GM18873 (cell line): Measurements from ENCODE around the gene TRIM40.
A peak's percentile ranks its signal among the peaks of the same experiment; 100 is the strongest.
"Not testable (repeated sequence)": the region's sequence is repeated elsewhere in the genome, so short reads cannot be mapped to it uniquely, and the experiment has no call there.

Source experiments
- ATAC-seq: cut with Tn5 transposase; IDR thresholded peaks from one replicate; pipeline ENCODE4 v1.9.1; 2021; ENCODE audit warnings: mild to moderate bottlenecking, moderate library complexity, moderate number of reproducible peaks; ENCODE audit not compliant: unreplicated experiment, low FRiP score

The TRIM40 gene

DNA sequence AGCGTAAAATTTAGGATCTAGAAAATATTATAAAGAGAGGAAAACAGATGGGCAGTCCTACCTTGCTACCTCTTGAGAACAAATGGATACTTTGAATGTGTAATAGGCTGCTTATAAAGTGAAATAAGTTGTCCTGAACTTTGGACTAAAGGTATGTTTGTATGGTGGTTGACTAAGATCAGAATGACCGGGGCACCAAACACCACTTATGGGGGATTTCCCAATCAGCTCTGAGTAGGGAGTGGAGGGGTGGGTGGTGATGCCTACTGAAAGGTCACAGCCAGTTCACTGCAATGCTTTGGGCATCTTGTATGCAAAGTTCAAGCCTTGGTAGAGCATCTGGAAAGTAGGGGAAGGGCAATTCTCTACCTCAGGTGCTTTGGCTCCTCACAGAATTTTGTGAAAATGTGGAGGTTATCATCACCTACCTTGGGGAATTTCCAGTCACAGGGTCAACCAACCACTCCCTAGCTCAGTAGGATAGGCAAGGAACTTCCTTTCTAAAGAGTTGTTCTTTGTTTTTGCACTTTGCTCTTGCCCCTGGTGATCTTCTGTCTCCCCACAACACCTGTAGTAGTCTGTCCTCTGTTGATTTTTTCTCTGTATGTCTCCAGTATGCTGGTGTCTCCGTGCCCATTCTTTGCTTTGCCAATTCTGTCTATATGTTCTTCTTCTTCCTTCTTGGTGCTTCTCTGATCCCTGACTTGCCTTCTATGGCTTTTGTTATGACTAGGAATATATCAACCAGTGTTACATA, 22.8 kb upstream of the TRIM40 start, which contains the start of gene TRIM31:
Gene TRIM31 (minus strand): TSS at position 88 of the 757 bp plus-strand sequence. CDS start 285 bp downstream, outside the sequence.
- no peak for ATAC-seq

- no peak for ATAC-seq
These were observed 22.1 kb upstream of the TRIM40 start for GRCh38 chr6:30113841-30114240.

- no peak for ATAC-seq
These were observed 19.2 kb upstream of the TRIM40 start for GRCh38 chr6:30116724-30117123.

- not testable (repeated sequence) for ATAC-seq
These were observed 17.2 kb upstream of the TRIM40 start for GRCh38 chr6:30118691-30119090.

GRCh38 chr6:30121446-30122366, 14.2 kb upstream of the TRIM40 start:
- ATAC-seq, result no peak

DNA sequence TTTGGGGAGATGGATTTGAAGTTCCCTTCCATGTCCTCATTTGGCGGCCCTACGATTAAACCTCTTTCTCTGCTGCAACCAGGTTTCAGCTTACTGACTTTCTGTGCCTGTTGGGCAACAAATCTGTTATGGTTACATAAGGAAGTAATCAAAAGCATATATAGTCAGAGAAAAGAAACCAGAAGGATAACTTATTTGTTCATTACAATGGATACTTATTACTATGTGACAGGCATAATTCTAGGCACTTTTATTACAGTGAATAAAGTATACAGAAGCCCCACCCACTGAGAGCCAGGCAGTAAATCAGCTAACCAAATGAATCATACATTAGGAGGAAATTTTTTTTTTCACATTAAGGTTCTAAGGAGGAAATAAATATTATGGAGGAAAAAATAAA, 13.4 kb upstream of the TRIM40 start:
- ATAC-seq, result no peak

- ATAC-seq, result no peak
These were observed 8.5 kb upstream of the TRIM40 start for GRCh38 chr6:30127238-30128093.

- no peak for ATAC-seq
These were observed 6.4 kb upstream of the TRIM40 start for GRCh38 chr6:30129265-30130178.

DNA sequence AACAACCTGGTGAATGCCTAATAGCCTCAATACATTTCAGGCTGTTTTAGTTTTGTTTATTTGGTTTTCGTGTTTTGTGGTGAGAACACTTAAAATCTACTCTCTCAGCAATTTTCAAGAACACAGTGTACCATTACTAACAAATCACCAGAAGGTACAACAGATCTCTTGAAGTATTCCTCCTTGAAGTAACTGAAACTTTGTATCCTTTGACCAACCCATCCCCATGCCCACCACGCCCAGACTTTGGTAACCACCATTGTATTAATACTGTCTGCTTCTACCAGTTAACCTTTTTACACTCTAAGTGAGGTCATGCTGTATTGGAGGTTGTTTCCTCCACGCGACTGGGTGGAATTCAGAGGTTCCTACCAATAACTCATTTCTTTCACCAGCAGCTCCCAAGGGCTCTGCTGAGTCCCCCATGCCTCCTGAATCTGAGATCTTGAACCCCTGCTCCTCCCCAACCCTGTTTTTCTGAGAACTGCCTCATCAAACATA, 5.7 kb upstream of the TRIM40 start:
- ATAC-seq, result no peak

DNA sequence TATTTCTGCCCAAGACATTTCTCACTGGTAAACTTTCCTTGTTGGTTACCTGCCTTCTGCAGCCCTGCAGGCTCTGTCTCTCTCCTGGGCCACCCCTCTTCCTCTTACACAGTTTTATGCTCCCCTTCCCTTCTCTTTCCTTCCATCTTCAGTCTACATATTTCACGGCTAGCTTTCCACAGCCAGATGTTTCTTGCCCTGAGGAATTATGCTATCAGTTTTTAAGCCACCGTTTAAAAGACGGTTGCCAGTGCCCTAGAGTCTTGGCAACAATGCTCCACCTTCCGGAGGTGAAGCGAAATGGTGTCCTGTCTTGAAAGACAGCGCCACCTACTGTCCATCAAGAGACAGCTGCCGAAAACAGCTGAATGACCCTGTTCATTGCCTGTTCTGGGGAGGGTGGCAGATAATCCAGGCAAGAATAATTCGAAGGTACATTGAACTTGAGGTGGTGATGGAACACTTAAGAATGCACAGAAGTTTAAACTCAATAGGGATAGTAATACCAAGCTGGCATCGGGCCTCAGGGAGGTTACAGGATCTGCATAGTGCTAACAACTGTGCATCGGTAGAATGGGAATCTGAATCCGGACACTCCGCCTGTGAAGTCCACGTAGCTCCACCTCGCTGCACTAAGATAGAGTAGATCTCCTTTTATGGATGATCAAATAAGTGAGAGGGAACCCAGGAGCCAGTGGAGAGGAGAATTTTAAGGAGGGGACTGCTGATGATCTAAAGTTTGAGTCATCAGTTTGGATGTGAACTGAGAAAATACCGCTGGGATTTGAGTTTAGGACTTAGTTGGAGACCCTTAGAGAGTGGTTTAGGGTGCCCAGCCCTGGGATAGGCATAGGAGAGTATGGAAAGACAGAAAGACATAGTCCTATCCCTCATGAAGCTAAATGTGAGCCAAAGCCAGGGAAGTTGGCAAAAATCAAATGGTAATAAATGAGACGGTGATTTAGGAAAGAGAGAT, 4.8 kb upstream of the TRIM40 start:
- ATAC-seq, result peak; percentile 50

GRCh38 chr6:30131947-30132497, 3.9 kb upstream of the TRIM40 start:
- ATAC-seq, result no peak

DNA sequence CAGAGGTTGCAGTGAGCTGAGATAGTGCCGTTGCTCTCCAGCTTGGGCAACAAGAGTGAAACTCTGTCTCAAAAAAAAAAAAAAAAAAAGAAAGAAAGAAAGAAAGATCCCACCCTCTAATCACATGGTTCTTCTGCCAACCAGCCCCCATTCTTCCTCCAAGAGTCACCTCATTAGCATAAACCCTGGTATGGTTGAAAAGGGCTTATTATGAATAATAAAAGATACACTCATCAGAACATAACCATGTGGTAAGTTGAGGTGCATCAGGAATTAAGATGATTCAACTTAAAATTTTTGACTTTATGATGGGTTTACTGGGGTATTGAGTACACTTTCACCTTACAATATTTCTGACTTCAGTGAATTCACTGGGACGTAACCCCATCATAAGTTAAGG, 793 bp upstream of the TRIM40 start:
- ATAC-seq, result no peak

DNA sequence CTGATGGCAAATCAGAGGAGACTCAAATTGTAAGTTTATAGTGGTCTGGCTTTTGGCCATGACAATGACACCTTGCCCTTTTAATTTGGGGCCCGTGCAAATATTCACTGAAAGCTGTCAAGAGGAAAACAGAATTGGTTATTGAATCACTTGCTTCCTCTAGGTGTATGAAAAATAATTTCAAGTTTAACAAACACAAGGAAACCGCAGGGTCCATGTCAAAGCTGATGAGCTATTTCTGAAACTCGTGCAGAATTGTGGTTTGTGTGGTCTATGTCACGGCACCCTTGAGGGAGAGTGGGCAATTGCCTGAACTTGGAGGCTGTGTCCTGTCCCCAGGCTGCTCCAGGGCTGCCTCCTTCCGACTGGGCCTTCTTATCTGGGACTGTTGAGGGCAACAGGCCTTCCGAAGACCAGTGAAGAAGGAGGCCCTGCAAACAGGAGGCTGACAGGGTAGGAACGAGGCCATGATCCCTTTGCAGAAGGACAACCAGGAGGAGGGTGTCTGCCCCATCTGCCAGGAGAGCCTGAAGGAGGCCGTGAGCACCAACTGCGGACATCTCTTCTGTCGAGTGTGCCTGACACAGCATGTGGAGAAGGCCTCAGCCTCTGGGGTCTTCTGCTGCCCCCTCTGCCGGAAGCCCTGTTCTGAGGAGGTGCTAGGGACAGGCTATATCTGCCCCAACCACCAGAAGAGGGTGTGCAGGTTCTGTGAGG, 788 bp downstream of the TRIM40 start:
- ATAC-seq, result no peak

DNA sequence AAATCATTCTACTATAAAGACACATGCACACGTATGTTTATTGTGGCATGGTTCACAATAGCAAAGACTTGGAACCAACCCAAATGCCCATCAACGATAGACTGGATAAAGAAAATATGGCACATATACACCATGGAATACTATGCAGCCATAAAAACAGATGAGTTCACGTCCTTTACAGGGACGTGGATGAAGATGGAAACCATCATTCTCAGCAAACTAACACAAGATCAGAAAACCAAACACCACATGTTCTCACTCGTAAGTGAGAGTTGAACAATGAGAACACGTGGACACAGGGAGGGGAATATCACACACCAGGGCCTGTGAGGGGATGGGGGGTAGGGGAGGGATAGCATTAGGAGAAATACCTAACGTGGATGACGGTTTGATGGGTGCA, 4.3 kb downstream of the TRIM40 start:
- ATAC-seq, result not testable (repeated sequence)

DNA sequence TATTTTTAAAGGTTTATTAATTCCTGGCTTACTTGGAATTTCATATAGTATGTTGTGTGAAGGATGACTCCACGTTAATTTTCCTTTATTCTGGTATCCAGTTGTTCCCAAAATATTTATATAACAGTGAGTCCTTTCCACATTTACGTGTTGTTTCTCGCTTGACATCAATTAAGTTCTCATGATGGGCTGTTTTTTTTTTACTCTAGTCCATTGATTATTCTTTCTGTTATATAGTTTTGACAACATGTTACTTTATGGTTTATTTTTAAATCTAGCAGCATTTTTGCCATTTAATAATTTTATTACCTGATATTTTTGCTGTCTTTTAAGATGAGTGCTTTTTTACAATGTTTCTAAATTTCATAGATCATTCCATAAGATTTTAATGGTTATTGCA, 6.7 kb downstream of the TRIM40 start:
- no peak for ATAC-seq

DNA sequence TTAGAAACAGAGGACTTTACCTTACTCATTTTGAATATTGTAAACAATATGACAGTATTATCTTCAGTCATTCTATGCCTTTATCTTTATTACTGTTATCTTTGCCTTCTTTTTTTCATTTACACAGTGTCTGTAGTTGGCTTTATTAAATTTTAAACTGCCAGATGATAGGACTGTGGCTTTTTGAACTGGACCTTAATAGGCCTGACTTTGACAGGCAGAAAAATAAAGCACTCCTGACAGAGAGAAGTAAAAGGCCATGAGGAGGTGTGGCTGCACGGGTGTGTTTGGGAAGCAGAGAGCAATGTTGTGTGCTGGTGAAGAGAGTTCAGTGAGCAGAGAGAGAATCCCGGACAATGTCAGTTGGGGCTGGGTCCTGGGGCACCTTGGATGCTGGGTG, 7.8 kb downstream of the TRIM40 start:
- ATAC-seq, result no peak

DNA sequence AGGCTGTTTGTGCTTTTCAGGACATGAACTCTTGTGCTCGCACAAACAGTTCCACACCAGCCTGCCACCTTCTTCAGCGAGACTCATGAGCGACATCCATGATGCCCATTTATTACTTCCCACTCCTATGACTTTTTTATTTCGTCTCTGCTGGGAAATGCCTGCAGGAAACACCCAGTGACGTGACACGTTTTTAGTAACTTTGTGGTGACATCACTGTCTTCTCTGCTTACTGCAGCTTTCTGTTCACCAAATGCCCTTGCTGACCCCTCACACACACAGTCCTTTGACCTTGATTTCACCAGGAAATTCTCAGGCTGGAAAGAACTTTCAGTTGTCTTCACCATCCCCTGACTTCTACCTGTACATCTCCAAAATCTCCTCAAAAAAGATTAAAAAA, 8.9 kb downstream of the TRIM40 start:
- ATAC-seq, result no peak
